Activated T-cell treated with anti-CD3 and anti-CD28 coated beads for 24 hours (primary cell): ENCODE results near the gene FGF4.

Experiments
- DNase-seq: peaks from one replicate; pipeline ENCODE4 v3.0.0-alpha.2; 2020; ENCODE audit warnings: low read depth

Gene FGF4

GRCh38 chr11:69807106-69807815 is 32.1 kb upstream of the FGF4 start:
- no peak for DNase-seq

- DNase-seq, result no peak
Measured at GRCh38 chr11:69804769-69805508, 29.8 kb upstream of the FGF4 start.

GRCh38 chr11:69803604-69804218 is 28.6 kb upstream of the FGF4 start:
- DNase-seq, result no peak

GRCh38 chr11:69803022-69803421 is 27.9 kb upstream of the FGF4 start:
- DNase-seq, result no peak

- DNase-seq, result no peak
Measured at GRCh38 chr11:69802590-69802989, 27.4 kb upstream of the FGF4 start.

- no peak for DNase-seq
Measured at GRCh38 chr11:69801513-69802335, 26.6 kb upstream of the FGF4 start.

GRCh38 chr11:69800278-69800677 is 25.1 kb upstream of the FGF4 start:
- DNase-seq, result no peak

- DNase-seq, result no peak
Measured at GRCh38 chr11:69799582-69799981, 24.4 kb upstream of the FGF4 start.

GRCh38 chr11:69799097-69799496 is 24.0 kb upstream of the FGF4 start:
- DNase-seq, result no peak

- DNase-seq, result no peak
Measured at GRCh38 chr11:69797737-69798528, 22.8 kb upstream of the FGF4 start.

GRCh38 chr11:69797156-69797555 is 22.0 kb upstream of the FGF4 start:
- no peak for DNase-seq

GRCh38 chr11:69796063-69796462 is 20.9 kb upstream of the FGF4 start:
- no peak for DNase-seq

GRCh38 chr11:69791276-69792180 is 16.4 kb upstream of the FGF4 start:
- no peak for DNase-seq

- no peak for DNase-seq
Measured at GRCh38 chr11:69788956-69789355, 13.8 kb upstream of the FGF4 start.

- no peak for DNase-seq
Measured at GRCh38 chr11:69787906-69788305, 12.8 kb upstream of the FGF4 start.

- DNase-seq, result no peak
Measured at GRCh38 chr11:69787457-69787856, 12.3 kb upstream of the FGF4 start.

- no peak for DNase-seq
Measured at GRCh38 chr11:69781241-69781640, 6.1 kb upstream of the FGF4 start.

- DNase-seq, result no peak
Measured at GRCh38 chr11:69778373-69778772, 3.2 kb upstream of the FGF4 start.

- DNase-seq, result no peak
Measured at GRCh38 chr11:69774354-69775162, 583 bp downstream of the FGF4 start.
